ENCODE results near the gene NTSR2. TPM values are rescaled to one million over a fixed set of nuclear protein-coding genes. Genes with fewer than 3 reads are reported as not detected.

Gene NTSR2
- total RNA-seq, 1 donor from 2014 or later = not detected

DNA sequence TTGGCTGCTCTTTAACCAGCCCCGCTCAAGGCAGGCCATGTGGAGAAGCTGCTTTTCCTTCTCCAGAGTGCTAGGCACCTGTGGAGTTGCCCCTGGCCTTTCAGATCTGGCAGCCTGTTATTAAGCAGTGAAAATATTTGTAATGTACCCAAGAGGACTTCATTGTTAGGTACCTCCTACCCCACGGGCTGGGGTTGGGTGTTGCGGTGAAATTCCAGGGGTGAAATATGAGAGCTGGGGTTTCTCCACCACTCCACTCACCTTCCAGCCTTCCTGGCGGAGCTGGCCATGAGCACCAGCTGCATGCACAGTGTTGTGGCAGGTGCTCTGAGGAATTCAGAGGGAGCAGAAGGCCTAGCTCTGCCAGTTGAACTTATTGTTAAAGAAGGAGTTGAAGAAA lies 39.1 kb downstream of the NTSR2 start:
- Mint-ChIP-seq H3K27ac (ENCODE audit: unreplicated experiment) (no peak overlapping the region), H3K27me3 (ENCODE audit: low read depth, unreplicated experiment) (peaks cover 4% of the 10 kb centered on the region), H3K9me3 (ENCODE audit: unreplicated experiment) (peaks cover 7% of the 10 kb centered on the region), H3K4me1 (ENCODE audit: low read depth, unreplicated experiment) (no peaks in the 10 kb centered on the region), H3K36me3 (ENCODE audit: low read depth, unreplicated experiment) (peaks cover 24% of the 10 kb centered on the region), H3K4me3 (ENCODE audit: unreplicated experiment) (no peak overlapping the region)
- DNase-seq (ENCODE audit: low read depth) (no peak), FAIRE-seq (no peak)
- Histone ChIP-seq H3K9me3 (ENCODE audit: insufficient read depth, low read depth, low read length) (no peaks in the 10 kb centered on the region), H3K4me2 (ENCODE audit: low read length) (no peak overlapping the region), H4K20me1 (ENCODE audit: insufficient read depth, low read length) (no peaks in the 10 kb centered on the region), H3K27me3 (ENCODE audit: insufficient read depth, low read length) (peaks cover under 1% of the 10 kb centered on the region), H3K4me1 (ENCODE audit: insufficient read depth, low read length) (no peaks in the 10 kb centered on the region), H3K4me3 (ENCODE audit: insufficient read depth, low read depth, low read length) (no peak overlapping the region), H2AFZ (ENCODE audit: low read depth, low read length) (no peak overlapping the region), H3K9ac (ENCODE audit: low read length) (no peak overlapping the region), H3K36me3 (ENCODE audit: insufficient read depth, low read length) (no peaks in the 10 kb centered on the region), H3K79me2 (ENCODE audit: insufficient read depth, low read length) (no peaks in the 10 kb centered on the region), H3K27ac (ENCODE audit: low read depth, low read length) (no peak overlapping the region)
- TF ChIP-seq, protein P1, sequence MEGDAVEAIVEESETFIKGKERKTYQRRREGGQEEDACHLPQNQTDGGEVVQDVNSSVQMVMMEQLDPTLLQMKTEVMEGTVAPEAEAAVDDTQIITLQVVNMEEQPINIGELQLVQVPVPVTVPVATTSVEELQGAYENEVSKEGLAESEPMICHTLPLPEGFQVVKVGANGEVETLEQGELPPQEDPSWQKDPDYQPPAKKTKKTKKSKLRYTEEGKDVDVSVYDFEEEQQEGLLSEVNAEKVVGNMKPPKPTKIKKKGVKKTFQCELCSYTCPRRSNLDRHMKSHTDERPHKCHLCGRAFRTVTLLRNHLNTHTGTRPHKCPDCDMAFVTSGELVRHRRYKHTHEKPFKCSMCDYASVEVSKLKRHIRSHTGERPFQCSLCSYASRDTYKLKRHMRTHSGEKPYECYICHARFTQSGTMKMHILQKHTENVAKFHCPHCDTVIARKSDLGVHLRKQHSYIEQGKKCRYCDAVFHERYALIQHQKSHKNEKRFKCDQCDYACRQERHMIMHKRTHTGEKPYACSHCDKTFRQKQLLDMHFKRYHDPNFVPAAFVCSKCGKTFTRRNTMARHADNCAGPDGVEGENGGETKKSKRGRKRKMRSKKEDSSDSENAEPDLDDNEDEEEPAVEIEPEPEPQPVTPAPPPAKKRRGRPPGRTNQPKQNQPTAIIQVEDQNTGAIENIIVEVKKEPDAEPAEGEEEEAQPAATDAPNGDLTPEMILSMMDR (IDR thresholded peaks at IDR 0.05; ENCODE audit: insufficient read depth, low read depth, low read length) = no peak
- no peak for TF ChIP-seq EZH2 (IDR thresholded peaks at IDR 0.05; ENCODE audit: insufficient read depth, low read length)

DNA sequence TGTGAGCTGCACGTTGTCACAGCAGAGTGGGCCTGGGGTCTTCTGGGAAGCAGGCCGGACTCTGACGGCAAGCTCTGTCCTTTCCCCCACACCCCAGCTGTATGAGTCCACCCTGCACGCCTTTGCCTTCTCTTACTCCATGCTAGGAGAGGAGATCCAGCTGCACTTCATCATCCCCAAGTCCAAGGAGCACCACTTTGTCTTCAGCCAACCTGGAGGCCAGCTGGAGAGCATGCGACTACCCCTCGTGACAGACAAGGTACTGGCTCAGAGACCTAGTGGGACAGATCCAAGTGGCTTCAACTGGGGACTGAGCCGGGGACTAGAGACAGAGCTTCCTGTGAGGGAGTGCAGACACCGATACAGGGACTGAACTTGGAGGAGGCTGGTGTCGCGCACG lies 40.1 kb downstream of the NTSR2 start:
- H3K36me3 ChIP-seq (ENCODE audit: insufficient read depth, low read length) = no peaks in the 10 kb centered on the region
- no peaks in the 10 kb centered on the region for H3K27me3 ChIP-seq (ENCODE audit: insufficient read depth, low read length)
- H3K4me1 ChIP-seq (ENCODE audit: insufficient read depth, low read length) = no peaks in the 10 kb centered on the region
- H3K9me3 ChIP-seq (ENCODE audit: insufficient read depth, low read depth, low read length) = no peaks in the 10 kb centered on the region
- FAIRE-seq (no peak), DNase-seq (ENCODE audit: low read depth) (no peak)
- no peak overlapping the region for H3K4me2 ChIP-seq (ENCODE audit: low read length)
- no peak overlapping the region for H2AFZ ChIP-seq (ENCODE audit: low read depth, low read length)
- H3K36me3 Mint-ChIP-seq (ENCODE audit: low read depth, unreplicated experiment) = peaks cover 32% of the 10 kb centered on the region
- H3K4me3 Mint-ChIP-seq (ENCODE audit: unreplicated experiment) = no peak overlapping the region
- peaks cover 4% of the 10 kb centered on the region for H3K27me3 Mint-ChIP-seq (ENCODE audit: low read depth, unreplicated experiment)
- H3K27ac Mint-ChIP-seq (ENCODE audit: unreplicated experiment) = no peak overlapping the region
- H3K79me2 ChIP-seq (ENCODE audit: insufficient read depth, low read length) = no peaks in the 10 kb centered on the region
- H3K27ac ChIP-seq (ENCODE audit: low read depth, low read length) = no peak overlapping the region
- no peak overlapping the region for H3K4me3 ChIP-seq (ENCODE audit: insufficient read depth, low read depth, low read length)
- peaks cover 7% of the 10 kb centered on the region for H3K9me3 Mint-ChIP-seq (ENCODE audit: unreplicated experiment)
- no peak overlapping the region for H3K9ac ChIP-seq (ENCODE audit: low read length)
- no peaks in the 10 kb centered on the region for H4K20me1 ChIP-seq (ENCODE audit: insufficient read depth, low read length)
- H3K4me1 Mint-ChIP-seq (ENCODE audit: low read depth, unreplicated experiment) = no peaks in the 10 kb centered on the region
- TF ChIP-seq, protein P1 (IDR thresholded peaks at IDR 0.05; ENCODE audit: insufficient read depth, low read depth, low read length) = no peak

DNA sequence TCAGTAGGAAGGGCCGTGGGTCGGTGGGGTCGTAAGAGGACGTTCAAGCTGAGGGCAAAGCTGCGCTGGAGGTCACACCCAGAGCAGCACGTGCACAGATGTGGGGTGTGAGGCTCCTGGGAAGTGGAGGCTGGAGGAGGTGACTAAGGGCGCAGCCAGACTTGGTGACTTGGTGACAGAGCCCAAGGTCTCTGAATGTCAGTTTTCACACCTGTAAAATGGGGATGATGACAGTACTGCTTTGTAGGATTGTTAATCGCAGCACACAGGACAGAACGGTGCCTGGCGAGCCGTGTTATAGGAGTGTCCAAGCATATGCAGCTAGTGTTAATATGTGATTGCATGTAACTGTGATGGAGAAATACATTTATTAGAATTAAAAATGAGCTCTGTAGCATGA lies 40.8 kb downstream of the NTSR2 start:
- no peak overlapping the region for H2AFZ ChIP-seq (ENCODE audit: low read depth, low read length)
- Mint-ChIP-seq H3K4me1 (ENCODE audit: low read depth, unreplicated experiment) (no peaks in the 10 kb centered on the region), H3K36me3 (ENCODE audit: low read depth, unreplicated experiment) (peaks cover 30% of the 10 kb centered on the region), H3K4me3 (ENCODE audit: unreplicated experiment) (no peak overlapping the region), H3K27me3 (ENCODE audit: low read depth, unreplicated experiment) (peaks cover 4% of the 10 kb centered on the region), H3K27ac (ENCODE audit: unreplicated experiment) (no peak overlapping the region), H3K9me3 (ENCODE audit: unreplicated experiment) (peaks cover 7% of the 10 kb centered on the region)
- DNase-seq (ENCODE audit: low read depth) = no peak
- no peaks in the 10 kb centered on the region for H3K79me2 ChIP-seq (ENCODE audit: insufficient read depth, low read length)
- H3K27me3 ChIP-seq (ENCODE audit: insufficient read depth, low read length) = no peaks in the 10 kb centered on the region
- H3K4me1 ChIP-seq (ENCODE audit: insufficient read depth, low read length) = no peaks in the 10 kb centered on the region
- H3K4me3 ChIP-seq (ENCODE audit: insufficient read depth, low read depth, low read length) = no peak overlapping the region
- H3K36me3 ChIP-seq (ENCODE audit: insufficient read depth, low read length) = no peaks in the 10 kb centered on the region
- no peak overlapping the region for H3K27ac ChIP-seq (ENCODE audit: low read depth, low read length)
- TF ChIP-seq, protein P1 (IDR thresholded peaks at IDR 0.05; ENCODE audit: insufficient read depth, low read depth, low read length) = no peak
- no peaks in the 10 kb centered on the region for H4K20me1 ChIP-seq (ENCODE audit: insufficient read depth, low read length)
- no peak overlapping the region for H3K9ac ChIP-seq (ENCODE audit: low read length)
- no peaks in the 10 kb centered on the region for H3K9me3 ChIP-seq (ENCODE audit: insufficient read depth, low read depth, low read length)
- no peak overlapping the region for H3K4me2 ChIP-seq (ENCODE audit: low read length)
- FAIRE-seq = no peak
